Umbilical cord (tissue), 2 donors: Measurements from ENCODE around the gene MDM2. TPM values are rescaled to one million over a fixed set of nuclear protein-coding genes. Genes with fewer than 3 reads are reported as not detected.

Source experiments
- DNase-seq: peaks from one replicate; pipeline ENCODE4 v3.0.0-alpha.2; 2015; ENCODE audit warnings: low spot score
- total RNA-seq: library from RNA; depleted of rRNA; stranded (reverse); fragments of >200 nt; gene quantifications from one replicate; pipeline ENCODE4 v1.2.3, GENCODE V29; 2014; ENCODE audit warnings: low replicate concordance; ENCODE audit not compliant: insufficient read depth

The MDM2 gene
- total RNA-seq: 52.5 TPM

DNA sequence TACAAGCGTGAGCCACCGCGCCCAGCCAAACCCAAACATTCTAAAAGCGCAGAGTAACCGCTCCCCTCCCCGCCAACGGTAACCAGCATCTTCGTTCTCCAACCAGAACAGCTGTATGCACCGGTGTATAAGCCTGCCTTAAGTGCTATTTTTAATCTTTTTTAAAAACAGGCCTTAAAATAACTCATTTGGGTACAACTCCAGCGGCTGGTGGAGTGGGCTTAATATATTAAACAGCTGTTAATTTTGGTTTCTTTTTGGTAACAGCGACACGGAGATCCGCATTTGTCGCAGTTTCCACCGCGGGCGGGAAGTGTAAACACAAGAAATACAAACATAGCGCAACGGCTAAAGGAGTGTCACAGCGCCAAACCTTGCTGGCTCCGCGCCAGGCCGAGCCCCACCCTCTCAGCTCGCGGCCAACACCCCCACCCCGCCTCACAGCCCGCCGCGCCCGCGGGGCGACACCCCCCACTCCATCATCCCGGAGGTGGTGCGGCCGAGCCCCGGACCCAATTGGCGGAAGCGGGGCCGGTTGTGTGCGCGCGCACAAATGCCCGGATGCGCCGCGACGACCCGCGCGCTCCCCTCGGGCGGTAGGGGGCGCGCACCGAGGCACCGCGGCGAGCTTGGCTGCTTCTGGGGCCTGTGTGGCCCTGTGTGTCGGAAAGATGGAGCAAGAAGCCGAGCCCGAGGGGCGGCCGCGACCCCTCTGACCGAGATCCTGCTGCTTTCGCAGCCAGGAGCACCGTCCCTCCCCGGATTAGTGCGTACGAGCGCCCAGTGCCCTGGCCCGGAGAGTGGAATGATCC lies at the start of gene MDM2:
TSS of gene MDM2 (plus strand) at position 602 of the 812 bp plus-strand sequence. CDS start 301 bp downstream, outside the sequence.
- peak; percentile 92 for DNase-seq

DNA sequence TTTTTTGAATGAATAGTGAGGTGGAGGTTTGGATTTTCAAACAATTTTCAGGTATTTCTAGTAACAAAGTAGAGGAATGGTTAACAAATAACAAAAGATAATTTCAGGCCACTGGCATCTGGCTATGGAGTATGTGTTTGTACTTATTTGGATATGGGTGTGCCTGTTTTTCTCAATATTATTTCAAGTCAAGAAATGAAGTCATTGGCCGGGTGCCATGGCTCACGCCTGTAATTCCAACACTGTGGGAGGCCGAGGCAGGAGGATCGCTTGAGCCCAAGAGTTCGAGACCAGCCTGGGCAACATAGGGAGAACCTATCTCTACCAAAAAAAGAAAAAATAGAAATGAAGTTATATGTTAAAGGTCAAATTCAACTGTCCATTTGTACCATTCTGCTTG lies 48.1 kb upstream of the MDM2 start:
- no peak for DNase-seq

DNA sequence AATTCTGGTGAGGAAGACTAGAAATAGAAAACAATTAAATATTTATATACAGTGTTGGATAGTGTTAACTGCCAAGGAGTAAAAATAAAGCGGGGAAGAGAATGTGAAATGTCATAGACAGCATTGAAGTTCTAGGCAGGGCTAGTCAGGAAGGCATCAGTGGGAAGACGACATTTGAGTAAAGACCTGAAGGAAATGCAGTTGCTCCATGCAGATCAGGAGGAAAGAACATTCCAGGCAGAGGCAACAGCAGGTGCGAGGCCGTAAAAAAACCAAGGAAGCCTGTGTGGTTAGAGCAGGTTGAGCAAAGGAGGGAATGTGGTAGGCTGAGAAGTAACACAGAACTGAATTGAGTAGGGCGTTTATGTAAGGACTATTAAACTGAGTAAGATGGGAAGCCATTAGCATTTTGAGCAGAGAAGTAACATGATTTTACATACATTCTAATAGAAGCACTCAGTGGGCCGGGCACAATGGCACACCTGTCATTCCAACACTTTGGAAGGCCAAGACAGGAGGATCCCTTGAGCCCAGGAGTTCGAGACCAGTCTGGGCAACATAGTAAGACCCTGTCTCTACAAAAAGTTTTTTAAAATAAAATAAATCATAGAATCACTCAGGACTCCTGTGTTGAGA lies 47.1 kb upstream of the MDM2 start:
- no peak for DNase-seq

DNA sequence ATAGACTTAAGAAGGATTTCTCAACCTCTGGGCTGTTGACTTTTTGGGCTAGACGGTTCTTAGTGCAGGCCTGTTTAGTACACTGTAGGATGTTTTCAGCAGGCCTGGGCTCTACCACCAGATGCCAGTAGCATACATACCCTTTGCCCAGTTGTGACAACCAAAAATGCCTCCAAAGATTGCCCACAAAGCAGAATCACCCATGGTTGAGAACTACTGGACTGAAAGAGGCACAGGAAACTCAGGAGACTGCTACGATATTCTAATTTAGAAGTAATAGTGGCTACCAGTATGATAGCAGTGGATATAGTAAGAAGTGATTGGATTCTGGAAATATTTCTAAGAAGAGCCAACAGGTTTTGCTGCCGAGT lies 46.5 kb upstream of the MDM2 start:
- no peak for DNase-seq

DNA sequence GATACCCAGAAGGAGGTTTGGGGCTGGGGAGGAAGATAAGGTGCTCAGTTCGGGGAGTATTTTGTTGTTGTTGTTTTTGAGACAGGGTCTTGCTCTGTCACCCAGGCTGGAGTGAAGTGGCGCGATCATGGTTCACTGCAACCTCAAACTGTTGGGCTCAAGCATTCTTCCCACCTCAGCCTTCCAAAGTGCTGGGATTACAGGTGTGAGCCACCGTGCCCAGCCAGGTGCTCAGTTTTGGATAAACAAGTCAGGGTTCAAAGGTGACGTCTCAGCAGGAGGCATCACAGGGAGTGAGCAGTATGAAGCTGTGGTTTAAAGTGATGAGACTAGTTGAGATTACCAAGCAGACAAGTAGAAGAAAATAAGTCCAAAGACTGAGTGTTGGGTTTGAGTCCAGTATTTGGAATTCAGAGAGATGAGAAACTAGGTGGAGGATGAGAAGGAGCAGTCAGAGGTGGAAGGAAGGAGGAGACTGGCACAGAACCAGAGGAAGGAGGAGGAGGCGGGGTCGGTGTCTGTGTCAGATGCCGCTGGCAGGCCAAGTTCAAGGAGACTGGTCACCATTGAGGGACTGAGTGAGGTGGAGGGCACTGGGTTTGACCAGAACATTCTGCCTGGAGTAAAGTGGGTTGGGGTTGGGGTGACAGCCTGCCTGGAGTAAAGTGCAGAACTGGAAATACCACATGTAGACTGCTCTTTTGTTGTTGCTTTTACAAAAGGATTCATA lies 45.9 kb upstream of the MDM2 start:
- no peak for DNase-seq

DNA sequence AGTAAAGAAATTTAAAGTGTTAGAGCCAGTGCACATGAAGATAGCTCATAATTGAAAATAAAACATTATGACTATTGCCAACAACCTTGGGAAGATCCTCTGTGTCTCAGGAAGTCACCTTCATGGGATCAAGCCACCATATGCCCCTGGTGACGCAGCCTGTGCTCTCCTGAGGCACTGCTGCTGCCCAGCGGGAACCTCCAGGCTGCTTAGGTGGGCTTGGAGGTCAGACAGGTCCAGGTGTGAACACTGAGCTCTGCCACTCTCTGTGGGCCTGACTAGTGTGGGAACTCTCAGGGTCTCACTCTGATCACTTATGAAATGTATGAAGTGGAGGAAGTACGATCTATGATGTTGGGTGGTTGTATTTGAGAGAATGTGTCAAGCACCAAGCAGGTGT lies 45.3 kb upstream of the MDM2 start:
- DNase-seq: no peak

DNA sequence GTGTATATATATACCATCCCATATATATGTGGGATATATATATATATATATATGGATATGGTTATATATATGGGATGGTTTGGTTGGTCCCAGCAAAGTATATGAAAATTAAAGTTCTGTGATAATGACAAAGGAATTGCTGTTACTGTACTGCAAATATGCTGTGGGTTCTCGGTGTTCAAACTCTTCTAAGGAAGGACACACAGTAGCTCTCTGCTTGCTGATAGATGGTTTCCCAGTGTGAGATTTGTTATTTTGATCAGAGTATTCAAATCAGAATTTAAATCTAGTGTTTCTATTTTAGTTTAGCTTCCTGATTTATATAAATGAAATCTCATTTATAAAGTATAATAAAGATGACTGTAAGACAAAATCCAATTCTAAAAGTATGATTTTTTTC lies 42.3 kb upstream of the MDM2 start:
- DNase-seq: no peak

DNA sequence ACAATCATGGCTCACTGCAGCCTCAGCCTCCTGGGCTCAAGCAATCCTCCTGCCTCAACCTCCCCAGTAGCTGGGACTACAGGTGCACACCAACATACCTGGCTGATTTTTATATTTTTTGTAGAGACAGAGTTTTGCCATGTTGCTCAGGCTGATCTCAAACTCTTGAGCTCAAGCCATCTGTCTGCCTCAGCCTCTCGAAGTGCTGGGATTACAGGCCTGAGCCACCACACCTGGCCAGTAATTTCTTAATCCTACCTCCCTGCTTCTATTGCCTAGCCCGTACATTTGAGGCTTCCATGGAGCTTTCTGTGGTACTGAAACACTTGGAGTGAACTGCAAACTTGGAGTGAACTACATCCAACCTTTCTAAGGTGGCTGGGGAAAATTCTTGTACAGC lies 41.3 kb upstream of the MDM2 start:
- no peak for DNase-seq

DNA sequence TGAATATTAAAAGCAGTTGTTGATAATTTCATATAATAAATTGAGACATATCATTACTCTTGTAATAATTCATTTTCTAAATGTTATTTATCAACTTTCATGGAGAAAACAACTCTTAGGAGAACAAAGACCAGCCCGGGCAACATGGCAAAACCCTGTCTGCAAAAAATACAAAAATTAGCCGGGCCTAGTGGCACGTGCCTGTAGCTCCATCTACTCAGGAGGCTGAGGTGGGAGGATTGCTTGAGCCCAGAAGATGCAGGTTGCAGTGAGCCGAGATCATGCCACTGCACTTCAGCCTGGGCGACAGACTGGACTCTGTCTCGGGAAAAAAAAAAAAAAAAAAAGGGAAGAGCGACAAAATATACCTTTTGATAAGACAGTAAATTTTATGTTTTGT lies 40.8 kb upstream of the MDM2 start:
- no peak for DNase-seq

DNA sequence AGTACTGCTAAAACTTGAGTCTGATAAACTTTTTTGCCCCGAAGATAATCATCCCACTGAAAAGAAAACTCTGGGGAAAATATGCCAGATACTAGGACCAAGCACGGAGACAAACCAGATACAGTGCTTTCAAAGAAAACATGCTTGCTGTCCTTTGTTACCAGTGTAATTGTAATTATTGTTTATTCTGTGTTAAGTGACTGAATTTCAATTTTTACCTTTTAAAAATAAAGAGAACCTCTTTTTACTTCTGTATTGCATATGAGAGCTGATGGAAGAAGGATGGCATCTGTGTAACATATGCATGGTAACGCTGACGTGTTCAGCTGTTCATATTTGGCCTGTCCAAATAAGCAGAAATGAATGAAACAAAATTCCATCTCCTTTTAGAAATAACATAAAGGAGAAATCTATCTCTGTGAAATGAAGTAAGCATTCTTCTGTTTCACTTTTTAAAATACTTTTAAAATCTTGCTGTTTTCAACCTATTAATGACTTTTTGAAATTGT lies 39.5 kb upstream of the MDM2 start:
- DNase-seq: no peak

DNA sequence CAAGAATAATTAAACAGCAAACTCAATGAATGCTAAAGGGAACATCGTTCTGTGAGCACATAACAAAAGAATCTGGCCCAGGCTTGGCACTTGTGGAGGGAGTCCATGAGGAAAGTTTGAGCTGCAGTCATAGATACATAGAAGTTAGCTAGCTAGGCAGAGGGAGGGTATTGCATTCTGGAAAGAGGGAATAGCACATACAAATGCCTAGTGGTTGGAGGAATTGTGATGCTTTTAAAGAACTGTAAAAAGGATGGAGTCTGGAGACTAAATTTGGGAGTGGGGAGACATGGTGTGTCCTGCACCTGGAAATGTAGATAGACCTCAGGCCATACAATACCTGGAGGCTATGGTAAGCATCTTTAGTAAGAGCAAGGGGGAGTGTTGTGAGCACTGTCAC lies 38.0 kb upstream of the MDM2 start:
- no peak for DNase-seq

DNA sequence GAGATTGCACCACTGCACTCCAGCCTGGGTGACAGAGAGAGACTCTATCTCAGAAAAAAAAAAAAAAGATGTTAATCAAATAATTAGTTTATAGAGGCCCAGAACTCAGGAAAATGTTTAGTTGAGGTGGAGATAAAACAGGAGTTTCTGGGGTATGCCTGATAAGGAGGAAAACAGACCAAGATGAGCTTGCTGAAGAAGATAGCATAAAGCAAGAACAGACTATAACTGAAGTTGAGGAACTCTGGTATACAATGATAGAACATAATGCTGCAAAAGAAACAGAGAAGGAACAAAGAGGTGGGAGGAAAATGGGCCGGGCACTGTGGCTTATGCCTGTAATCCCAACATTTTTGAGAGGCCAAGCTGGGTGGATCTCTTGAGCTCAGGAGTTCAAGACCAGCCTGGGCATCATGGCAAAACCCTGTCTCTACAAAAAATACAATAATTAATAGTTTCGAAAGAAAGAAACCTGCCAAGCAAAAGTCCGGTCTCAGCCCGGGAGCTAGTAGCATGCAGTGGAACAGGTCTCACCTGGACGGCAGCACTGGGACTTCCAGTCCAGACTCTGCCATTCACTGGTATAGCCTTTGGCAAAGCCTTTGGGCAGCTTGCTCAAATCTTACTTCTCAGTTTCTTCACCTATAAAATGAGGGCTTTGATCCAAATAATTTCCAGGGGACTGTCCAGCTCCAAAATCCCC lies 36.6 kb upstream of the MDM2 start:
- DNase-seq: no peak

DNA sequence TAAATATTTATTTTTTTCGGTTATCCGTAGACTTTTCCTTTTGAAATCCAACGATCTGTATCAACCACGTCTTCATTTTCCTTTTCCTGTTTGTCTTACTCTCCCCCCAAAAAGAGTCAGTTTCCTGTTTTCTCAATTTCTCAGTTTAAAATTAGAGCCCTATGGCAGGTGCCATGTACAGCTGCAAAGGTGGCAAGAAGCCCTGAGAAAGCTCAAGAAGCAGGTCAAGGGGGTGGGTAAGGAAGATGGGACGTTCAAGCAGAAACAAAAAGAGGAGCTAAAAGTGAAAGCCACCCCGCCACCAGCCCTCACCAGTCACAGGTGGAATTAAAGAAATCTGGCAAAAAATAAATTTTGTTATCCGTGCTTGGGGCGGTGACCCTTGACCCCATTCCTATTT lies 35.3 kb upstream of the MDM2 start:
- DNase-seq: no peak

DNA sequence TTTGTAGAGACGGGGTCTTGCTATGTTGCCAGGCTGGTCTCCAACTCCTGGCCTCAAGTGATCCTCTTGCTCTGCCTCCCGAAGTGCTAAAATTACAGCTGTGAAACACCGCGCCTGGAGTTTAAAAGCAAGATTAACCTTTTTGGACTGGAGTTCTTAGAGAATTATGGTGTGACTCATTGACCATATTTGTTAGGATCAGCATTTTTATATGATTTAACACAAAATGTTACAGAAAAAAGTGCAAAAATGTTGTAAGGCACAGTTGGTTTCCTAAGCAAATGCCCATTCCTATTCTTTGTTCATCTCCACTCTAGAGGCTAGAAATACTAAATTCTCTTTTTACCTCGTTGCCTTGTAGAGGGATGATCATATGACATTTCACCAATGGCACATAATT lies 34.4 kb upstream of the MDM2 start:
- DNase-seq: no peak

DNA sequence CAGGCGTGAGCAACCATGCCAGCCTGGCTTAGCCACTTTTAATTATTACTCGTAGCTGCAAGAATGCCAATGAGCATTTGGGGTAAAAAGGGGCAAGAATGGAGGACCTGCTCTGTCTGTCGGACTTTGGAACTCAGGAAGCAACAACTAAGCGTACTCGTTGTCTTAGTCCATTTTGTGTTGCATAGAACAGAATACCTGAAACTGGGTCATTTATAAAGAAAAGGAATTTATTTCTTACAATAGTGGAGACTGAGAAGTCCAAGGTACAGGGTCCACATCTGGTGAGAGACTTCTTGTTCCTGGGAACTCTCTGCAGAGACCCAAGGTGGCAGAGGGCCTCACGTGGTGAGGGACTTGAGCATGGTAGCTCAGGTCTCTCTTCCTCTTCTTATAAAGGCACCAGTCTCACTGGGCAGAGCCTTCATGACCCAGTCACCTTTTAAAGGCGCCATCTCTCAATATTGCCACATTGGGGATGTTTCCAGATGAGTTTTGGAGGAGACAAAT lies 32.8 kb upstream of the MDM2 start:
- DNase-seq: no peak

DNA sequence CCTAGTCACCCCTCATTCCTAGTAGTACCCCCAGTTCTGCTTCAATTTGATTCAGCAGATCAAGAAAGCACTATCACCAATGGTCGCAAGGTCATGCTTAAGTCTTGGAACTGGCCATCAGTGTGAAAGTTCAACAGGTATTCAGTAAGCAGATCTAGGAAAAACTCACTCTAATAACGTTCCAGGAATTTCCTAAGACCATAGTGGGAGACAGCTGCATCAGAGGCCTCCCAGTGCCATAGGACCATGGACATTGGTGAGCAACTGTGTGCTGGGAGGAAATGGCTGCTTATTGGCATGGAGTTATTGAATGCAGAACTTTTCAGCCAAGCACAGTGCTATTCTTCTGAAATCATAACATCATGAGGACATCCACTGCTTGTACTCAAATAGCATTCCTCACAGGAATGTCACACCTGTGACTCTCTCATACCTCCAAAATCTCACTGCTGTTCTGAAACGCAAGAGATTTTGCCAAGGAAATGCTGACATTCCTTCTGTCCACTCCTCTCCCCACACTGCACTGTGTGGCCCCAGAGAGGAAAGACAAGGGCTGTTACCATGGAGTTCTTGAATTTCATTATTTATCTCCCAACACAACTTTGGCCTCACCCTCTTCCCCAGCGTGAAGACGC lies 30.9 kb upstream of the MDM2 start:
- no peak for DNase-seq

DNA sequence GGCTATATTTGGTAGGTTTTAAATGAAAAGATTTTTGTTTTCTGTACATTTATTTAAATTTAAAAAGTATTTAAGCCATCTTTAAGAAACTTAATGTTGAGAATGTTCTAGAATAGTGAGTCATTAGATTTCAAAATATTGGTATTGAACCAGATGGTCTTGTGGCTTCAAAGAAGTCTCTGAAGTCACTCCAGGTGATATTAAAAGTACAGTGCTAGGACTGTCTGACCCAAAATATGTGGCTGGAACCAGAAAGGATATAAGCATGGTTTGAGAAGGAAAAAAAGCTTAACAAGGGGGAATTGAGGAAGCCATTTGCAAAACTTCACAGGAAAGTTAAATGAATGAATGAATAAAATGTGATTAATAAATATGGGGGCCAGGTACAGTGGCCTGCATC lies 28.7 kb upstream of the MDM2 start:
- DNase-seq: no peak

DNA sequence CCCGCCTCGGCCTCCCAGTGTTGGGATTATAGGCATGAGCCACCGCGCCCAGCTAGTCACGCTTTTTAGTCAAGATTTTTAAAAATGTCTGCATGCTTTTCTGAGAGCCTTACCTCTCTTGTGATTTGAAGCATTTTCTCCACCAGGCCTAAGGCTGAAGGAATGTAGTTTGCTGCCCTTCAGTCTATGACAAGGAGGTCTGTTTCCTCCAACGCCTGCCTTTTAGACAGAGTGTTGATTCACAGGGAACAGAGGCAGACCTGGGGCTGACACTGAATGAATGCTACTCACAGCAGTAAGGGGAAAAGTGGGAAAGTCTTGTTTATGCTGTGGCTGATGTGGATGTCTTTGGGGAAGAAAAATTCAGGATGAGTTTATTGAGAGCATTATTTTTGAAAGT lies 27.2 kb upstream of the MDM2 start:
- DNase-seq: peak; percentile 22

DNA sequence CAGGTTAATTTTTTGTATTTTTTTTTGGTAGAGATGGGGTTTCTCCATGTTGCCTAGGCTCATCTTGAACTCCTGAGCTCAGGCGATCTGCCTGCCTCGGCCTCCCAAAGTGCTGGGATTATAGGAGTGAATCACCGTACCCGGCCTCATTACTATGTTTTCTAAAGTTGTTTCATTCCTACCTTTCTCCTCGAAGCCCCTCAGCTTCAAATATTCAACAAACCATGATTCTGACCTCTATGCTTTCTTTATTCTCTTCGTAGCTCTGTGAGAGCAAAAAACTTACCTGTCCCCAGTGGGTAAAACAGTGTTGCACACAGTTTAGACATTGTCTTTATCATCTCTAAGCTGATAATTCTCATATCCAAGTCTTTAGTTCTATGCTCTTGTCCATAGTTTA lies 26.2 kb upstream of the MDM2 start:
- DNase-seq: no peak

DNA sequence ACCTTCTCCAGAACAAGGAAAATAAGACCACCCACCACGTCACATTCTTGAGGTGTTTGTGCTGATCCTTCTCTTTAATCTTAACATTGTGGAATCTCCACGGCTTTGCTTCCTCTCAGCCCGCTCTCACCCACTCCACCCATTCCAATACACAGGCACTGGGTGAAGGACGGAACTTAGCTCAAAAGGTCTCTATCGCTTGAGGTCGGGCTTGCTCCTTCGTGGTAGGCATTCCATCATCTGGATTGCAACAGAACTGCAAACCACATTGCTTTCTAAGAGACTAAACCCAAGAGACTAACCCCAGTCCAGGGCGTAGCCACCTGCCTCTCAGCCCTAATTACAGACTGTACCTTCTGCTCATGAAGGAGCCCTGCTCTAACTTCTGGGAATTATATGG lies 24.0 kb upstream of the MDM2 start:
- no peak for DNase-seq

DNA sequence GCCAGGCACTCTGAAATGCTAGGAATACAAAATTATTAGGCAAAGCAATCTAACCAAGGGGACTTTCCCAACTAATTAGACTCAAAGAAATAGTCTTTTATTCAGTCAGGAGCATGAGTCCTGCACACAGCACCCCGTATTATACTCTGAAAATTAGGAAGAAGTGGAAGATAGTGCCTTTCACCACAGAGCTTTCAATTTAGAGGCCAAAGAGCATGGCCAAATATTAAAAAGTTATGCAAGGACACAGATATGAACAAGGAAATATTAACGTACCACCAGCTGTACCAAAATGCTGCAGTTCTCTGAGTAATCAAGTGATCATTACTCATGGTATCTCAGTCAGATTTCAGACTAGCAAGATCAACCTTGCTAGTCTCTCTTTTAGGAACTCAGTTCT lies 22.6 kb upstream of the MDM2 start:
- no peak for DNase-seq
